ENCODE results near the gene SLC22A7.
"Not testable (repeated sequence)": the region's sequence is repeated elsewhere in the genome, so short reads cannot be mapped to it uniquely, and the experiment has no call there.

Gene SLC22A7

GRCh38 chr6:43334466-43335095, 36.5 kb downstream of the SLC22A7 start:
- DNase-seq (ENCODE audit: low read depth in 2 of 2, low spot score in 1 of 2), result no peak

GRCh38 chr6:43335469-43335868, 37.4 kb downstream of the SLC22A7 start:
- DNase-seq (ENCODE audit: low read depth in 2 of 2, low spot score in 1 of 2), result no peak

- DNase-seq (ENCODE audit: low read depth in 2 of 2, low spot score in 1 of 2), result no peak
Measured at GRCh38 chr6:43336382-43336781, 38.3 kb downstream of the SLC22A7 start.

- DNase-seq (ENCODE audit: low read depth in 2 of 2, low spot score in 1 of 2), result no peak
Measured at GRCh38 chr6:43338243-43338642, 40.2 kb downstream of the SLC22A7 start.

- no peak for DNase-seq (ENCODE audit: low read depth in 2 of 2, low spot score in 1 of 2)
Measured at GRCh38 chr6:43339168-43339567, 41.1 kb downstream of the SLC22A7 start.

GRCh38 chr6:43346243-43346642, 48.2 kb downstream of the SLC22A7 start:
- not testable (repeated sequence) for DNase-seq (ENCODE audit: low read depth in 2 of 2, low spot score in 1 of 2)

- DNase-seq (ENCODE audit: low read depth in 2 of 2, low spot score in 1 of 2), result no peak
Measured at GRCh38 chr6:43347021-43347420, 49.0 kb downstream of the SLC22A7 start.

- DNase-seq (ENCODE audit: low read depth in 2 of 2, low spot score in 1 of 2), result no peak
Measured at GRCh38 chr6:43347444-43347843, 49.4 kb downstream of the SLC22A7 start.

GRCh38 chr6:43351951-43352350, 53.9 kb downstream of the SLC22A7 start:
- not testable (repeated sequence) for DNase-seq (ENCODE audit: low read depth in 2 of 2, low spot score in 1 of 2)
